Activated CD8-positive, alpha-beta memory T cell treated with anti-CD3 and anti-CD28 coated beads, Interleukin-2, amount 50 U/mL, for 24 hours (primary cell): ENCODE data around the gene EEF1AKMT1.
"Not testable (repeated sequence)": the region's sequence is repeated elsewhere in the genome, so short reads cannot be mapped to it uniquely, and the experiment has no call there.

Experiments used
- DNase-seq: peaks from one replicate; pipeline ENCODE4 v3.0.0-alpha.2; 2020; ENCODE audit errors: extremely low read depth

Gene EEF1AKMT1

GRCh38 chr13:20696073-20696472 lies 77.7 kb downstream of the EEF1AKMT1 start:
- no peak for DNase-seq

DNA sequence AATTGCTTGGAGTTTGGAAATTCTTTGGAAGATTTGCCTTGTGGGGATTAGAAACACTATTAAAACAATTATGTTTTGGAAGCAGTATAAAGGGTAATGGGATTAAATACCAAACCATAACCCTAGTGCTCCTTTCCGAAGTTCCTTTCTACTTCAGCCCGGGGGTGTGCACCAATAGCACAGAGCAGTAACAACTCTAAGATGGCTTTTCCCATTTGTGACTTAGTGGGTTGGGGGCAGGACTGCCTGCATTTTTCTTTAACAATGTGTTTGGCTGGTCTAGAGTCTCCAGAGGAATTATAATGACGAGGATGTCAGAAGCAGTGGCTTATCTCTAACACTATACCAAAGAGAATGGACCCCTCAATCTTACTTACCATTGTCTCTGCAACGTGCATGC lies 82.1 kb downstream of the EEF1AKMT1 start:
- DNase-seq = no peak

DNA sequence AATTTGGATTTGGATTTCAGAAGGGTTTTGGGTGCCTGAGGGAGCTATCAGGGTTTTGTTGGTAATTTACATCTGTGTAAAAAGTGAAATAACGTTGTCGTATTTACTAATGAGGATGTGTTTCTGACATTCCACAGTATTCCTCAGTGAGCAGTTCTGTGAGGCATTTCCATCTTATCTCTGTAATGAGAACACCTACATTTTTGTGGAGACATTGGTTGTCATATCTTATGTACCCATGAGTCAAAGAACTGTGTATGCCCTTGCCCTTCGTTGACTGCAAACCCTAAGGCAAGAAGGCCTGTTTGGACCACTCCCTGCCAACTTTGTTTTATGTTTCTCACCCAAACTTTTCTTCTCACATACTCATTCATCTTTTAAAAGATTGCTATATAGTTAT lies 84.5 kb downstream of the EEF1AKMT1 start:
- no peak for DNase-seq

DNA sequence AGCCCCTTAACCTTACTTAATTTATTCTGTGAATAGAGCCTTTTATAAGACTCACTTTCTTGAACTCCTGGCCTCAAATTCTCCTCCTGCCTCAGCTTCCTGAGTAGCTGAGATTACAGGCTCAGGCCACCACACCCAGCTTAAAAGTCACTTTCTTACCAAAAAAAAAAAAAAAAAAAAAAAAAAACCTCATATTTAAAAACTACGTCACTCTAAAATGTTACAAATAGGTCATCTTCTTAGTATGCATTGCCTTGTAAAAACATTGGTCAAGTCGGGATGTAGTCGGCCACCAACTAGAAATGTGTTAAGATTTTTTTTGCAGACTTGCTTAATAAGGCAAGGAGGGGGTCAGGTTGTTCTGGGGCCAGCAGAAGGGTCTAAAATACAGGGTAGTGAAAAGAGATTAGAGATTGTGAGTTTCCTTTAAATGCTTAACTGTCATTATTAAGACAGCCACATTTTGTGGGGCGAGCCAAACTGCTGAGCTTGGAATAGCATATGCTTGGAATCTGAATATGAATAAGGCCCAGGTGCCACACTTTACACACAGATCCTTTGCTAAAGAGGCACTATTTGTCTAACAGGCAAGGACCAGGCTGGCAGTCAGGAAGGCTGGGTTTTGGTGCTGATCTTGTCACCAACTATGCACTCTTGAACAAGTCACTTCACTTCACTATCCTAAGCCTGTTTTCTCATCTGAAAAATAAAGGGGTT lies 86.7 kb downstream of the EEF1AKMT1 start:
- DNase-seq = no peak

DNA sequence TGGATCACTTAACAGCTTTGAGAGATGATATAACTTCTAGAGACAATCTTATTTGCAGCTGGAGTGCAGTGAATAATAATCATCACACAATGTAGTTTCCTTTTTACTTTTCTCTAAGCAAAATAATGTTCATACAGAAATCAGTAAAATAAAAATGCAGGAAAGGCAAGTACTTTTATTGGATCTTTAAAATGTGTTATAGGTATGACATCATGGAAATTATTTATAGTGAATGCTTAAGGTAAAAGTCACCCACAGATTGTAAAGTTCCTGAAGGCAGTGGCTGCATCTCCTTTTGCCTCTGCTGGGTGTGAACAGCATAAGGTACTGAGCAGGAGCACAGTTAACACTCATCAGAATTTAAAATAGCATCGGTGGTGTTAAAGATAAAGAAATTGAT lies 87.6 kb downstream of the EEF1AKMT1 start:
- no peak for DNase-seq

- no peak for DNase-seq
These were observed 88.7 kb downstream of the EEF1AKMT1 start for GRCh38 chr13:20685092-20685491.

- no peak for DNase-seq
These were observed 89.2 kb downstream of the EEF1AKMT1 start for GRCh38 chr13:20684546-20684945.

- no peak for DNase-seq
These were observed 89.7 kb downstream of the EEF1AKMT1 start for GRCh38 chr13:20684041-20684440.

DNA sequence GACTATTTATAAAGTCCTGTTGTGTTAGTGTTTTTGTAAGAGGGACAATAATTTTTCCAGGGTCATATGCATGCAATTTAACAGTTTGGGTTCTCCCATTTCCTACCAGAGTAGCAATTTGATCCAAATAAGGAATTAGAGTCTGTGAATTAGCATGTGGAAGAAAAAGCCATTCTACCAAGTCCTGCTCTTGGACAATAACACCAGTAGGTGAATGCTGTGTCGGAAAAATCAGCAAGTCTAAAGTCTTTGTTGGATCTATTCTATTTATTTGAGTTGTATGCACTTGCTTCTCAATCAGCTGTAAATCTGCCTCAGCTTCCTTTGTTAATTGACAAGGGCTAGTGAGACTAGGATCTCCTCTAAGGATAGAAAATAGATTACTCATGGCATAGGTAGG lies 91.7 kb downstream of the EEF1AKMT1 start:
- no peak for DNase-seq

DNA sequence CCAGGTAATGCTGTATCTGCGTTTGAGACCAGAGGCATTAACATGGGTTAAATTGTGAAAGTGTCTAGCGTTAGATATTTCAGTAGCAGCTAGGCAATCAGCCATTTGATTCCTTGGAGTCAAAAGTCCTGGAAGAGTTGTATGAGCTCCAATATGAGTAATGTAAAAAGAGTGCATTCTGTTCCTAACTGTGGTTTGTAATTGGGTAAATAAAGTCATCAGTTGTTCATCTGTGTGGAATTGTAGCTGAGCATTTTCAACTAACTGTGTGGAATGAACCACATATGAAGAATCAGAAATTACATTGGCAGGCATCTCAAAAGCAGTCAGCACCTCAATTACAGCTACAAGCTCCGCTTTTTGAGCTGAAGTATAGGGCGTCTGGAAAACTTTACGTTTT lies 92.3 kb downstream of the EEF1AKMT1 start:
- not testable (repeated sequence) for DNase-seq

DNA sequence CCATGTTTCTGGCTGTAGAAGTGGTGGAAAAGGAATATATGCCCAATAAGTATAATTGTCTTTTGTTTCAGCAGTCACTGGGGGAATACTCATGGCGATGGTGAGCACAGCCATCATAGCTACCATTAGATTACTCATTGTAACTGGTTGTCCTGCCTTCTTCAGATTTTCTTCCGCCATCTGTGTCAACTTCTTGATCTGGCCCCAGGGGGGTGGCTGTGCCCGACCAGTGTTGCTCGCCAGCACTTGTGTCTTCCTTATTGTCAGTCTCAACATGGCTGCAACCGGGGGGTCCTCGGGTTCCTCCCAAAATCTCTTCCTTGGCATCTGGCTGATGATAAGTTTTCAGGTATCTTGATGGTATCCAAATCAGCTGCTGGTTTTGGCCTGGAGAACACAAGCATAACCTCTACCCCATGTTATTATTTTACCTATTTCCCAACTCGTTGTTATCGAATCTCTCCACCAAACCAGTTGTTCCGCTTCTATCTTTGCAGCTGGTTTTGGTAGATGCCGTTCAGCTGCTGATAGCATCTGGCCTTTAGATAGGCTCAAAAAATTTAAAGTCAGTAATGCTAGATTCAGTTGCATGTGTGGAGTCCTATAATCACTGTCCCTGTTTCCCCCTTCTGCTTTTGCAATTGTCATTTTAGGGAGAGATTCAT lies 93.2 kb downstream of the EEF1AKMT1 start:
- DNase-seq = no peak

DNA sequence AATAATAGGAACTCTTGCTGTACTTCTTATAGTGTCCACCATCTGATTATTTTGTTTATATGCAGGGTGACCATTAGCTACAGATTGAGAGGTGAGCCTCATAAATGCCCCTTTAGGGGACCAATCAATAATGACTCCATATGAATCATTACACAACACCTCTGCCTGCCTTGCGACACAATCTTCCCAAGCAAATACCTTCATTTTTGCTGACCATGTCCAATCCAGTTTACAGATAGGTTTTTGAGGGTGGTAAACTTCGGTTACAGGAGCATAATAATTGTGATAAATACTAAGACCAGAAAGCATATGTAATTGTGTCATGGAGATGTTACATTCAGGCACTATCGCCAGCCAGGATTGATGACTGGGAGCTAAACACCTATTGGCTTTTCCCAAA lies 93.9 kb downstream of the EEF1AKMT1 start:
- no peak for DNase-seq
